CD4-positive, alpha-beta T cell (primary cell): ENCODE results near the gene CR1. TPM values are rescaled to one million over a fixed set of nuclear protein-coding genes. Genes with fewer than 3 reads are reported as not detected.
"Not testable (repeated sequence)": the region's sequence is repeated elsewhere in the genome, so short reads cannot be mapped to it uniquely, and the experiment has no call there.

Source experiments
- ATAC-seq: fragments of 200-7000 bp; cut with Tn5 transposase; one replicate; pipeline ENCODE4 v1.10.0; 2022; ENCODE audit warnings: mild to moderate bottlenecking; ENCODE audit not compliant: poor library complexity
- CTCF ChIA-PET: fragments of 350-600 bp; sonication (Branson Sonifier 250); formaldehyde crosslinking; loops from one replicate; lab custom pipeline; 2021; ENCODE audit warnings: antibody characterized with exemption, inconsistent platforms; lab: Charles Lee
- POLR2A ChIA-PET: fragments of 350-600 bp; sonication (Branson Sonifier 250); formaldehyde crosslinking; loops from one replicate; lab custom pipeline; 2021; ENCODE audit warnings: antibody characterized with exemption, inconsistent platforms; lab: Charles Lee
- DNase-seq, 14 experiments: peaks; one replicate each; pipeline ENCODE4 v3.0.0-alpha.2; 2013 to 2020; ENCODE audit warnings: mixed read lengths in 2 of 14
- H3K27ac ChIP-seq, 2 donors: one replicate each; pipeline versions ENCODE4 v1.5.1 to v1.7.0; 2013; ENCODE audit warnings: low read length in 2 of 2, low read depth in 1 of 2, mild to moderate bottlenecking in 1 of 2
- H3K27me3 ChIP-seq, 2 experiments: 1 replicate in 1 of 2; 2 replicates in 1 of 2; pipeline versions ENCODE4 v1.6.1 to v1.7.0; 2013; ENCODE audit warnings: low read length in 2 of 2, control low read depth in 1 of 2, mild to moderate bottlenecking in 1 of 2, moderate library complexity in 1 of 2; ENCODE audit not compliant: insufficient read depth in 2 of 2, control insufficient read depth in 1 of 2
- H3K36me3 ChIP-seq: one replicate; pipeline ENCODE4 v1.6.1; 2013; ENCODE audit warnings: low read length, control low read depth; ENCODE audit not compliant: insufficient read depth
- H3K4me1 ChIP-seq: one replicate; pipeline ENCODE4 v1.6.1; 2013; ENCODE audit warnings: low read length, control low read depth; ENCODE audit not compliant: insufficient read depth
- H3K4me3 ChIP-seq: one replicate; pipeline ENCODE4 v1.5.1; 2013; ENCODE audit warnings: mild to moderate bottlenecking, low read length, moderate library complexity
- H3K9me3 ChIP-seq, 2 experiments: 1 replicate in 1 of 2; 2 replicates in 1 of 2; pipeline versions ENCODE4 v1.6.1 to v1.7.0; 2013; ENCODE audit warnings: low read length in 2 of 2, mild to moderate bottlenecking in 2 of 2, control low read depth in 1 of 2, moderate library complexity in 1 of 2; ENCODE audit not compliant: control insufficient read depth in 1 of 2, insufficient read depth in 1 of 2
- H3K27ac Mint-ChIP-seq: one replicate; pipeline ENCODE4 v1.8.0; 2020; ENCODE audit warnings: mixed read lengths
- H3K27me3 Mint-ChIP-seq: one replicate; pipeline ENCODE4 v1.8.0; 2021; ENCODE audit warnings: mixed read lengths
- H3K36me3 Mint-ChIP-seq: one replicate; pipeline ENCODE4 v1.8.0; 2021; ENCODE audit warnings: low read depth, mixed read lengths
- H3K4me1 Mint-ChIP-seq: one replicate; pipeline ENCODE4 v1.8.0; 2021; ENCODE audit warnings: low read depth, mixed read lengths
- H3K4me3 Mint-ChIP-seq: one replicate; pipeline ENCODE4 v1.8.0; 2020; ENCODE audit warnings: mild to moderate bottlenecking, mixed read lengths
- H3K9me3 Mint-ChIP-seq: one replicate; pipeline ENCODE4 v1.8.0; 2020; ENCODE audit warnings: mixed read lengths
- CTCF ChIP-seq: fragments of 200-600 bp; IDR thresholded peaks from one replicate; pipeline ENCODE4 v1.8.0; 2022; ENCODE audit warnings: antibody characterized with exemption, mild to moderate bottlenecking
- intact Hi-C, 2 experiments: fragments of 100-400 bp; cut with DNase I in 1 of 2; cut with micrococcal nuclease in 1 of 2; formaldehyde crosslinking; loops; one replicate each; pipeline versions ENCODE4 v1.15.1 to v1.9.0; 2023 to 2025; cut with DNase I, micrococcal nuclease
- total RNA-seq, 174 experiments: library from RNA in 2 of 174; stranded (reverse) in 2 of 174; gene quantifications; one replicate each; pipeline ENCODE4 v1.2.3 and lab custom pipeline; 2021 to 2026

CR1 gene
- total RNA-seq, 2 experiments from 2014 or later: 2.8 to 3.1 TPM

GRCh38 chr1:207631137-207631536 is 135.2 kb downstream of the CR1 start:
- CTCF ChIA-PET: no interaction called here

GRCh38 chr1:207633226-207633625 is 137.3 kb downstream of the CR1 start:
- Mint-ChIP-seq H3K27ac (no peak overlapping the region), H3K4me3 (no peak overlapping the region), H3K36me3 (no peaks in the 10 kb centered on the region), H3K27me3 (no peaks in the 10 kb centered on the region), H3K4me1 (no peaks in the 10 kb centered on the region), H3K9me3 (no peaks in the 10 kb centered on the region)
- ATAC-seq: no peak
- no peak for DNase-seq
- TF ChIP-seq CTCF: no peak
- H3K27ac ChIP-seq: no peak overlapping the region
- POLR2A ChIA-PET: no interaction called here
- H3K27me3 ChIP-seq: no peaks in the 10 kb centered on the region
- H3K9me3 ChIP-seq: no peaks in the 10 kb centered on the region
- intact Hi-C loops: no loop called here
- CTCF ChIA-PET: no interaction called here
- H3K4me3 ChIP-seq: no peak overlapping the region
- no peaks in the 10 kb centered on the region for H3K4me1 ChIP-seq
- H3K36me3 ChIP-seq: no peaks in the 10 kb centered on the region

More at GRCh38 chr1:207631137-207631536, 135.2 kb downstream of the CR1 start:
- Mint-ChIP-seq H3K9me3 (no peaks in the 10 kb centered on the region), H3K27me3 (no peaks in the 10 kb centered on the region), H3K4me1 (no peaks in the 10 kb centered on the region), H3K27ac (no peak overlapping the region), H3K4me3 (no peak overlapping the region), H3K36me3 (no peaks in the 10 kb centered on the region)
- no peak for TF ChIP-seq CTCF
- Histone ChIP-seq H3K9me3 (no peaks in the 10 kb centered on the region), H3K4me1 (no peaks in the 10 kb centered on the region), H3K27me3 (no peaks in the 10 kb centered on the region), H3K36me3 (no peaks in the 10 kb centered on the region), H3K27ac (no peak overlapping the region), H3K4me3 (no peak overlapping the region)
- no peak for ATAC-seq
- POLR2A ChIA-PET: no interaction called here
- no peak for DNase-seq
- intact Hi-C loops: no loop called here

- H3K27ac Mint-ChIP-seq, H3K27me3 Mint-ChIP-seq, H3K36me3 ChIP-seq, intact Hi-C loops, H3K9me3 ChIP-seq, H3K27me3 ChIP-seq, H3K36me3 Mint-ChIP-seq, H3K4me1 Mint-ChIP-seq, DNase-seq, H3K4me1 ChIP-seq, H3K4me3 ChIP-seq, H3K4me3 Mint-ChIP-seq, H3K27ac ChIP-seq, POLR2A ChIA-PET, ATAC-seq, H3K9me3 Mint-ChIP-seq, CTCF ChIA-PET: not testable (repeated sequence)
Observed at GRCh38 chr1:207633699-207634289, 137.8 kb downstream of the CR1 start.

GRCh38 chr1:207634293-207634692 is 138.3 kb downstream of the CR1 start:
- H3K36me3 ChIP-seq, H3K36me3 Mint-ChIP-seq, H3K9me3 Mint-ChIP-seq, intact Hi-C loops, H3K4me1 ChIP-seq, H3K27me3 ChIP-seq, H3K27me3 Mint-ChIP-seq, H3K9me3 ChIP-seq, DNase-seq, H3K4me3 Mint-ChIP-seq, H3K4me3 ChIP-seq, H3K27ac ChIP-seq, ATAC-seq, H3K4me1 Mint-ChIP-seq, CTCF ChIA-PET, H3K27ac Mint-ChIP-seq, POLR2A ChIA-PET: not testable (repeated sequence)

GRCh38 chr1:207635569-207636186 is 139.7 kb downstream of the CR1 start:
- intact Hi-C loops, H3K27me3 ChIP-seq, H3K4me1 ChIP-seq, H3K27ac ChIP-seq, H3K36me3 Mint-ChIP-seq, H3K4me1 Mint-ChIP-seq, CTCF ChIA-PET, POLR2A ChIA-PET, H3K36me3 ChIP-seq, H3K9me3 ChIP-seq, H3K9me3 Mint-ChIP-seq, H3K4me3 Mint-ChIP-seq, DNase-seq, H3K4me3 ChIP-seq, ATAC-seq, H3K27ac Mint-ChIP-seq: not testable (repeated sequence)
- peaks cover 10% of the 10 kb centered on the region for H3K27me3 Mint-ChIP-seq
